HEK293 (cell line): ENCODE measurements around the gene COL4A1.

ENCODE experiments used
- EGR2 ChIP-seq: fragments of 450-650 bp; formaldehyde crosslinking; IDR thresholded peaks from 2 replicates; pipeline ENCODE4 v1.5.1; 2016; ENCODE audit warnings: low read depth, missing biosample characterization, missing genetic modification characterization
- KLF1 ChIP-seq: fragments of 450-650 bp; formaldehyde crosslinking; IDR thresholded peaks from 2 replicates; pipeline ENCODE4 v1.5.1; 2016; ENCODE audit warnings: missing biosample characterization, missing genetic modification characterization
- ZFP37 ChIP-seq: fragments of 450-650 bp; formaldehyde crosslinking; IDR thresholded peaks from 2 replicates; pipeline ENCODE4 v1.5.1; 2016; ENCODE audit warnings: missing biosample characterization, missing genetic modification characterization
- ZFP41 ChIP-seq: fragments of 450-650 bp; formaldehyde crosslinking; IDR thresholded peaks from 2 replicates; pipeline ENCODE4 v1.5.1; 2016; ENCODE audit warnings: missing biosample characterization, missing genetic modification characterization, borderline replicate concordance
- ZIC2 ChIP-seq: fragments of 450-650 bp; formaldehyde crosslinking; IDR thresholded peaks from 2 replicates; pipeline ENCODE4 v1.5.1; 2016; ENCODE audit warnings: missing biosample characterization, missing genetic modification characterization
- ZNF2 ChIP-seq: fragments of 450-650 bp; formaldehyde crosslinking; IDR thresholded peaks from 2 replicates; pipeline ENCODE4 v1.5.1; 2016; ENCODE audit warnings: missing biosample characterization, missing genetic modification characterization
- ZNF416 ChIP-seq: fragments of 450-650 bp; formaldehyde crosslinking; IDR thresholded peaks from 2 replicates; pipeline ENCODE4 v1.5.1; 2016; ENCODE audit warnings: missing biosample characterization, missing genetic modification characterization
- ZNF600 ChIP-seq: fragments of 450-650 bp; formaldehyde crosslinking; IDR thresholded peaks from 2 replicates; pipeline ENCODE4 v1.5.1; 2016; ENCODE audit warnings: missing biosample characterization, missing genetic modification characterization
- ZNF670 ChIP-seq: fragments of 450-650 bp; formaldehyde crosslinking; IDR thresholded peaks from 2 replicates; pipeline ENCODE4 v1.5.1; 2016; ENCODE audit warnings: missing biosample characterization, missing genetic modification characterization, low read depth
- TF ChIP-seq, protein P1 (sequence below): IDR thresholded peaks from 2 replicates; pipeline ENCODE4 v1.6.1; 2011; ENCODE audit warnings: mild to moderate bottlenecking, low read depth, low read length, borderline replicate concordance
- TF ChIP-seq, protein P2 (sequence below): fragments of 450-650 bp; formaldehyde crosslinking; IDR thresholded peaks from 2 replicates; pipeline ENCODE4 v1.5.1; 2016; ENCODE audit warnings: missing biosample characterization, missing genetic modification characterization, borderline replicate concordance
- TF ChIP-seq, protein P3 (sequence below): fragments of 450-650 bp; formaldehyde crosslinking; IDR thresholded peaks from 2 replicates; pipeline ENCODE4 v1.5.1; 2016; ENCODE audit warnings: missing biosample characterization, missing genetic modification characterization
- TF ChIP-seq, protein P4 (sequence below): fragments of 450-650 bp; formaldehyde crosslinking; IDR thresholded peaks from 2 replicates; pipeline ENCODE4; 2016; ENCODE audit warnings: missing biosample characterization, missing genetic modification characterization
- TF ChIP-seq, protein P5 (sequence below): fragments of 450-650 bp; formaldehyde crosslinking; IDR thresholded peaks from 2 replicates; pipeline ENCODE4 v1.5.1; 2017; ENCODE audit warnings: missing biosample characterization, missing genetic modification characterization
- TF ChIP-seq, protein P6 (sequence below): fragments of 450-650 bp; formaldehyde crosslinking; IDR thresholded peaks from 2 replicates; pipeline ENCODE4 v1.5.0; 2017; ENCODE audit warnings: missing biosample characterization, missing genetic modification characterization, borderline replicate concordance
- TF ChIP-seq, protein P7 (sequence below): fragments of 450-650 bp; IDR thresholded peaks from 2 replicates; pipeline ENCODE4 v1.5.1; 2018; ENCODE audit warnings: missing biosample characterization, missing genetic modification characterization
- TF ChIP-seq, protein P8 (sequence below): fragments of 450-650 bp; formaldehyde crosslinking; optimal IDR thresholded peaks from 2 replicates; pipeline ENCODE3; 2016; ENCODE audit warnings: missing biosample characterization, mild to moderate bottlenecking, missing genetic modification characterization

The COL4A1 gene

DNA sequence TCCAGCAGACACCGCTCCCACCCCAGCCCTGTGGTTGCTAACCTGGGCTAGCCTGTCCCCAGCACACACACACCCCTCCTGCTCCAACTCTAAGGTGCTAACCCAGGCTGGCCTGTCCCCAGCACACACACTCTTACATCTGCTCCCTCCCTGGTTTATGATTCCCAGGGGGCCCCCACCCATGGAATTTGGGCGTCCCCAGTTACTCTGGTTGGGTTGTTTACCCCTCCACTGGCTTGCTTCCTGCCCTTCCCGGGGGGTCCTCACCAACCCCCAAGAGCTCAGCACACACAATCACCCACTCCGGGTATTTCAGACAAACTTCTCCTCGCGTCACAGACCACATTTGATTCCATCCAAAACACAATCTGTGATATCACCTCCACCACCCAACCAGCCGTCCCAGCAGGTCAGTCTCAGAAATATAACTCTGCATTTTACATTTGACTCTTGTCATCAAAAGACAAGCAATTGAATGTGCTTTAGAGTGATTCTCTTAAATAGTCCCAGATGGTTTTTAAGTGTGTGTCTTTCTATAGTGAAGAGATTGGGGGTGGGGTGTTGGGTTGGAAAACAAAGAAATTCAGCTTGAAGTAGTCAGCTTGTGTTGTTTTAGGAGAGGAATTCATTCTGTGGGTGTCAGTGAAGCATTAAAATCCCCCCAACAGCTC lies 20.2 kb upstream of the COL4A1 start (continued):
- TF ChIP-seq, protein P1, sequence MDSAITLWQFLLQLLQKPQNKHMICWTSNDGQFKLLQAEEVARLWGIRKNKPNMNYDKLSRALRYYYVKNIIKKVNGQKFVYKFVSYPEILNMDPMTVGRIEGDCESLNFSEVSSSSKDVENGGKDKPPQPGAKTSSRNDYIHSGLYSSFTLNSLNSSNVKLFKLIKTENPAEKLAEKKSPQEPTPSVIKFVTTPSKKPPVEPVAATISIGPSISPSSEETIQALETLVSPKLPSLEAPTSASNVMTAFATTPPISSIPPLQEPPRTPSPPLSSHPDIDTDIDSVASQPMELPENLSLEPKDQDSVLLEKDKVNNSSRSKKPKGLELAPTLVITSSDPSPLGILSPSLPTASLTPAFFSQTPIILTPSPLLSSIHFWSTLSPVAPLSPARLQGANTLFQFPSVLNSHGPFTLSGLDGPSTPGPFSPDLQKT, result no peak
- TF ChIP-seq ZFP41, result no peak
- TF ChIP-seq ZFP37, result no peak
- no peak for TF ChIP-seq EGR2 (tag by site-specific recombination)
- TF ChIP-seq, protein P2, sequence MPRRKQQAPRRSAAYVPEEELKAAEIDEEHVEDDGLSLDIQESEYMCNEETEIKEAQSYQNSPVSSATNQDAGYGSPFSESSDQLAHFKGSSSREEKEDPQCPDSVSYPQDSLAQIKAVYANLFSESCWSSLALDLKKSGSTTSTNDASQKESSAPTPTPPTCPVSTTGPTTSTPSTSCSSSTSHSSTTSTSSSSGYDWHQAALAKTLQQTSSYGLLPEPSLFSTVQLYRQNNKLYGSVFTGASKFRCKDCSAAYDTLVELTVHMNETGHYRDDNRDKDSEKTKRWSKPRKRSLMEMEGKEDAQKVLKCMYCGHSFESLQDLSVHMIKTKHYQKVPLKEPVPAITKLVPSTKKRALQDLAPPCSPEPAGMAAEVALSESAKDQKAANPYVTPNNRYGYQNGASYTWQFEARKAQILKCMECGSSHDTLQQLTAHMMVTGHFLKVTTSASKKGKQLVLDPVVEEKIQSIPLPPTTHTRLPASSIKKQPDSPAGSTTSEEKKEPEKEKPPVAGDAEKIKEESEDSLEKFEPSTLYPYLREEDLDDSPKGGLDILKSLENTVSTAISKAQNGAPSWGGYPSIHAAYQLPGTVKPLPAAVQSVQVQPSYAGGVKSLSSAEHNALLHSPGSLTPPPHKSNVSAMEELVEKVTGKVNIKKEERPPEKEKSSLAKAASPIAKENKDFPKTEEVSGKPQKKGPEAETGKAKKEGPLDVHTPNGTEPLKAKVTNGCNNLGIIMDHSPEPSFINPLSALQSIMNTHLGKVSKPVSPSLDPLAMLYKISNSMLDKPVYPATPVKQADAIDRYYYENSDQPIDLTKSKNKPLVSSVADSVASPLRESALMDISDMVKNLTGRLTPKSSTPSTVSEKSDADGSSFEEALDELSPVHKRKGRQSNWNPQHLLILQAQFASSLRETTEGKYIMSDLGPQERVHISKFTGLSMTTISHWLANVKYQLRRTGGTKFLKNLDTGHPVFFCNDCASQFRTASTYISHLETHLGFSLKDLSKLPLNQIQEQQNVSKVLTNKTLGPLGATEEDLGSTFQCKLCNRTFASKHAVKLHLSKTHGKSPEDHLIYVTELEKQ (tag by site-specific recombination), result no peak
- peak; percentile 37 for TF ChIP-seq ZIC2 (tag by site-specific recombination)
- TF ChIP-seq, protein P3, sequence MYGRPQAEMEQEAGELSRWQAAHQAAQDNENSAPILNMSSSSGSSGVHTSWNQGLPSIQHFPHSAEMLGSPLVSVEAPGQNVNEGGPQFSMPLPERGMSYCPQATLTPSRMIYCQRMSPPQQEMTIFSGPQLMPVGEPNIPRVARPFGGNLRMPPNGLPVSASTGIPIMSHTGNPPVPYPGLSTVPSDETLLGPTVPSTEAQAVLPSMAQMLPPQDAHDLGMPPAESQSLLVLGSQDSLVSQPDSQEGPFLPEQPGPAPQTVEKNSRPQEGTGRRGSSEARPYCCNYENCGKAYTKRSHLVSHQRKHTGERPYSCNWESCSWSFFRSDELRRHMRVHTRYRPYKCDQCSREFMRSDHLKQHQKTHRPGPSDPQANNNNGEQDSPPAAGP, result peak; percentile 89
- peak; percentile 55; the same call in 1 of the 2 replicates for TF ChIP-seq KLF1 (tag by site-specific recombination)
- TF ChIP-seq ZNF416 (tag by site-specific recombination), result no peak
- TF ChIP-seq, protein P4, sequence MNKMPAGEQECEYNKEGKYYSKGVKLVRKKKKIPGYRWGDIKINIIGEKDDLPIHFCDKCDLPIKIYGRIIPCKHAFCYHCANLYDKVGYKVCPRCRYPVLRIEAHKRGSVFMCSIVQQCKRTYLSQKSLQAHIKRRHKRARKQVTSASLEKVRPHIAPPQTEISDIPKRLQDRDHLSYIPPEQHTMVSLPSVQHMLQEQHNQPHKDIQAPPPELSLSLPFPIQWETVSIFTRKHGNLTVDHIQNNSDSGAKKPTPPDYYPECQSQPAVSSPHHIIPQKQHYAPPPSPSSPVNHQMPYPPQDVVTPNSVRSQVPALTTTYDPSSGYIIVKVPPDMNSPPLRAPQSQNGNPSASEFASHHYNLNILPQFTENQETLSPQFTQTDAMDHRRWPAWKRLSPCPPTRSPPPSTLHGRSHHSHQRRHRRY (tag by site-specific recombination), result no peak
- no peak for TF ChIP-seq ZNF670 (tag by site-specific recombination)
- TF ChIP-seq, protein P5, sequence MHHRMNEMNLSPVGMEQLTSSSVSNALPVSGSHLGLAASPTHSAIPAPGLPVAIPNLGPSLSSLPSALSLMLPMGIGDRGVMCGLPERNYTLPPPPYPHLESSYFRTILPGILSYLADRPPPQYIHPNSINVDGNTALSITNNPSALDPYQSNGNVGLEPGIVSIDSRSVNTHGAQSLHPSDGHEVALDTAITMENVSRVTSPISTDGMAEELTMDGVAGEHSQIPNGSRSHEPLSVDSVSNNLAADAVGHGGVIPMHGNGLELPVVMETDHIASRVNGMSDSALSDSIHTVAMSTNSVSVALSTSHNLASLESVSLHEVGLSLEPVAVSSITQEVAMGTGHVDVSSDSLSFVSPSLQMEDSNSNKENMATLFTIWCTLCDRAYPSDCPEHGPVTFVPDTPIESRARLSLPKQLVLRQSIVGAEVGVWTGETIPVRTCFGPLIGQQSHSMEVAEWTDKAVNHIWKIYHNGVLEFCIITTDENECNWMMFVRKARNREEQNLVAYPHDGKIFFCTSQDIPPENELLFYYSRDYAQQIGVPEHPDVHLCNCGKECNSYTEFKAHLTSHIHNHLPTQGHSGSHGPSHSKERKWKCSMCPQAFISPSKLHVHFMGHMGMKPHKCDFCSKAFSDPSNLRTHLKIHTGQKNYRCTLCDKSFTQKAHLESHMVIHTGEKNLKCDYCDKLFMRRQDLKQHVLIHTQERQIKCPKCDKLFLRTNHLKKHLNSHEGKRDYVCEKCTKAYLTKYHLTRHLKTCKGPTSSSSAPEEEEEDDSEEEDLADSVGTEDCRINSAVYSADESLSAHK, result no peak
- TF ChIP-seq, protein P6, sequence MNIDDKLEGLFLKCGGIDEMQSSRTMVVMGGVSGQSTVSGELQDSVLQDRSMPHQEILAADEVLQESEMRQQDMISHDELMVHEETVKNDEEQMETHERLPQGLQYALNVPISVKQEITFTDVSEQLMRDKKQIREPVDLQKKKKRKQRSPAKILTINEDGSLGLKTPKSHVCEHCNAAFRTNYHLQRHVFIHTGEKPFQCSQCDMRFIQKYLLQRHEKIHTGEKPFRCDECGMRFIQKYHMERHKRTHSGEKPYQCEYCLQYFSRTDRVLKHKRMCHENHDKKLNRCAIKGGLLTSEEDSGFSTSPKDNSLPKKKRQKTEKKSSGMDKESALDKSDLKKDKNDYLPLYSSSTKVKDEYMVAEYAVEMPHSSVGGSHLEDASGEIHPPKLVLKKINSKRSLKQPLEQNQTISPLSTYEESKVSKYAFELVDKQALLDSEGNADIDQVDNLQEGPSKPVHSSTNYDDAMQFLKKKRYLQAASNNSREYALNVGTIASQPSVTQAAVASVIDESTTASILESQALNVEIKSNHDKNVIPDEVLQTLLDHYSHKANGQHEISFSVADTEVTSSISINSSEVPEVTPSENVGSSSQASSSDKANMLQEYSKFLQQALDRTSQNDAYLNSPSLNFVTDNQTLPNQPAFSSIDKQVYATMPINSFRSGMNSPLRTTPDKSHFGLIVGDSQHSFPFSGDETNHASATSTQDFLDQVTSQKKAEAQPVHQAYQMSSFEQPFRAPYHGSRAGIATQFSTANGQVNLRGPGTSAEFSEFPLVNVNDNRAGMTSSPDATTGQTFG (tag by site-specific recombination), result no peak
- TF ChIP-seq, protein P7, sequence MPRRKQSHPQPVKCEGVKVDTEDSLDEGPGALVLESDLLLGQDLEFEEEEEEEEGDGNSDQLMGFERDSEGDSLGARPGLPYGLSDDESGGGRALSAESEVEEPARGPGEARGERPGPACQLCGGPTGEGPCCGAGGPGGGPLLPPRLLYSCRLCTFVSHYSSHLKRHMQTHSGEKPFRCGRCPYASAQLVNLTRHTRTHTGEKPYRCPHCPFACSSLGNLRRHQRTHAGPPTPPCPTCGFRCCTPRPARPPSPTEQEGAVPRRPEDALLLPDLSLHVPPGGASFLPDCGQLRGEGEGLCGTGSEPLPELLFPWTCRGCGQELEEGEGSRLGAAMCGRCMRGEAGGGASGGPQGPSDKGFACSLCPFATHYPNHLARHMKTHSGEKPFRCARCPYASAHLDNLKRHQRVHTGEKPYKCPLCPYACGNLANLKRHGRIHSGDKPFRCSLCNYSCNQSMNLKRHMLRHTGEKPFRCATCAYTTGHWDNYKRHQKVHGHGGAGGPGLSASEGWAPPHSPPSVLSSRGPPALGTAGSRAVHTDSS (tag by site-specific recombination), result no peak
- no peak for TF ChIP-seq ZNF2 (tag by site-specific recombination)
- TF ChIP-seq, protein P8, sequence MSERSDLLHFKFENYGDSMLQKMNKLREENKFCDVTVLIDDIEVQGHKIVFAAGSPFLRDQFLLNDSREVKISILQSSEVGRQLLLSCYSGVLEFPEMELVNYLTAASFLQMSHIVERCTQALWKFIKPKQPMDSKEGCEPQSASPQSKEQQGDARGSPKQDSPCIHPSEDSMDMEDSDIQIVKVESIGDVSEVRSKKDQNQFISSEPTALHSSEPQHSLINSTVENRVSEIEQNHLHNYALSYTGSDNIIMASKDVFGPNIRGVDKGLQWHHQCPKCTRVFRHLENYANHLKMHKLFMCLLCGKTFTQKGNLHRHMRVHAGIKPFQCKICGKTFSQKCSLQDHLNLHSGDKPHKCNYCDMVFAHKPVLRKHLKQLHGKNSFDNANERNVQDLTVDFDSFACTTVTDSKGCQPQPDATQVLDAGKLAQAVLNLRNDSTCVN, result no peak
- 0 out of 2 replicates have a peak, but pooled peaks have one; percentile 23 for TF ChIP-seq ZNF600
